Measurements from ENCODE around the gene MVB12B. TPM values are rescaled to one million over a fixed set of nuclear protein-coding genes. Genes with fewer than 3 reads are reported as not detected.
A peak's percentile ranks its signal among the peaks of the same experiment; 100 is the strongest.

Gene MVB12B
- total RNA-seq, 1 donor from 2014 or later, result 0.26 TPM

DNA sequence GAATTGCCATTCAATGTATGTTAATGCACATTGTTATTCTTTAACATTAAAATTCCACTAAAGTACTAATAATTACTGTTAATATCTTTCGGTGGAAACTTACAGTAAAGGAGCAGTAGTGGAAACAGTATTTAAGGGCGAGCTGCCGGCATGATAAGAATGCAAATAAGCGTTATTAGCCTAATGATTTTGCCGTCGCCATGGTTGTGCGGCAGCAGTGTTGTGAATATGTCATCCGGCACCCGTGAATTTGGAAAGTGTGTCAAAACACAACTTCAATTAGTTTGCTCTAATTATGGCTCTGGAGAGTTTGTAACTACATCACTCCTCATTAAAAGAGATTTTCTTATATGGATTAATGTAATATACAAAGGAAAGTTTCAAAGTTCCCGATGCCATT lies 81.4 kb downstream of the MVB12B start:
- Histone ChIP-seq H3K27me3 (ENCODE audit: control insufficient read depth, insufficient read depth, low read length) (no peaks in the 10 kb centered on the region), H3K36me3 (ENCODE audit: control insufficient read depth, insufficient read depth, low read length) (no peaks in the 10 kb centered on the region), H3K4me3 (ENCODE audit: low read depth, low read length) (no peak overlapping the region)
- FAIRE-seq (no peak), DNase-seq (ENCODE audit: low read depth) (no peak)
- TF ChIP-seq CTCF (IDR thresholded peaks at IDR 0.05; ENCODE audit: insufficient read depth, low read length, severe bottlenecking), result no peak

DNA sequence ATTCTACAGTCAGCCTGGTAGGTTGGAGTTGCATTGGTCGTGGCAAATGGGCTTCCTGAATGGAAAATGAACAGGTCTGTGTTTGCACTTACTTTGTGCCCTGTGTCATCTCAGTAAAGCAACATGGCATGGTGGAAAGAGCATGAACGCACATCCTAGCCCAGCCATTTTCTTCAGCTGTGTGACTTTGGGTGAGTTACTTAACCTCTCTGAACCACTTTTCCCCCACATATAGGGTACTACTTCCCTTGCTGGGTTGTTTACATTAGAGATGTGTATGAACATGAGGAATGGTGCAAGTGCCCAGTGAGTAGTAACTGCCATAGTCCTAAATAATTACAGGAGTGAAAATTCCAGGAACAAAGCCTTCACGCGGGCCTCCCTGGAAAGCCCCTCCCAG lies 83.6 kb downstream of the MVB12B start:
- Histone ChIP-seq H3K36me3 (ENCODE audit: control insufficient read depth, insufficient read depth, low read length) (no peaks in the 10 kb centered on the region), H3K4me3 (ENCODE audit: low read depth, low read length) (no peak overlapping the region), H3K27me3 (ENCODE audit: control insufficient read depth, insufficient read depth, low read length) (no peaks in the 10 kb centered on the region)
- no peak for FAIRE-seq
- no peak for DNase-seq (ENCODE audit: low read depth)
- no peak for TF ChIP-seq CTCF (IDR thresholded peaks at IDR 0.05; ENCODE audit: insufficient read depth, low read length, severe bottlenecking)

GRCh38 chr9:126411225-126411947 lies 84.8 kb downstream of the MVB12B start:
- DNase-seq (ENCODE audit: low read depth) (peak; percentile 87), FAIRE-seq (peak; percentile 89)
- no peak for TF ChIP-seq CTCF (IDR thresholded peaks at IDR 0.05; ENCODE audit: insufficient read depth, low read length, severe bottlenecking)

DNA sequence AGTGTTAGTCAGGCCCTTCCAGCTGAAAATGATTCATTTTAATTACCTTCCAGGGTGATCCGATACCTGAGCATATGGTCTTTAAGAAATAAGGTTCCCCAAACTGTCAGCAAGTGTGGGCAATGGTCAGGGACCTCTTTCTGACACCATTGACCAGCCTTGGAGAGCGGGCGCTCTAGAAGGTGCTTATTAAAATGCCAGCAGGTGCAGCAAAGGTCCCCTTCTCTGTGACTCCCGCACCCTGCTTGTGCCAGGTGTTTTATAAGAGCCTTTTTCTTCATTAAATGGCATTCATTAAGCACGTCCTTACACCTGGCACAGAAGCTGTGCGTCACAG lies 85.3 kb downstream of the MVB12B start:
- DNase-seq (ENCODE audit: low read depth) (no peak), FAIRE-seq (no peak)
- Histone ChIP-seq H3K36me3 (ENCODE audit: control insufficient read depth, insufficient read depth, low read length) (no peaks in the 10 kb centered on the region), H3K4me3 (ENCODE audit: low read depth, low read length) (no peak overlapping the region), H3K27me3 (ENCODE audit: control insufficient read depth, insufficient read depth, low read length) (no peaks in the 10 kb centered on the region)
- TF ChIP-seq CTCF (IDR thresholded peaks at IDR 0.05; ENCODE audit: insufficient read depth, low read length, severe bottlenecking), result no peak

More at GRCh38 chr9:126411225-126411947, 84.8 kb downstream of the MVB12B start:
- Histone ChIP-seq H3K4me3 (ENCODE audit: low read depth, low read length) (peak overlapping the region; percentile 2), H3K36me3 (ENCODE audit: control insufficient read depth, insufficient read depth, low read length) (no peaks in the 10 kb centered on the region), H3K27me3 (ENCODE audit: control insufficient read depth, insufficient read depth, low read length) (no peaks in the 10 kb centered on the region)

GRCh38 chr9:126412905-126413304 lies 86.3 kb downstream of the MVB12B start:
- no peak for DNase-seq (ENCODE audit: low read depth)
- no peak for TF ChIP-seq CTCF (IDR thresholded peaks at IDR 0.05; ENCODE audit: insufficient read depth, low read length, severe bottlenecking)
- H3K4me3 ChIP-seq (ENCODE audit: low read depth, low read length), result no peak overlapping the region
- H3K27me3 ChIP-seq (ENCODE audit: control insufficient read depth, insufficient read depth, low read length), result no peaks in the 10 kb centered on the region
- no peaks in the 10 kb centered on the region for H3K36me3 ChIP-seq (ENCODE audit: control insufficient read depth, insufficient read depth, low read length)
- no peak for FAIRE-seq

All from bronchial epithelial cell (primary cell).